Loucy (cell line): Measurements from ENCODE around the gene AHCYL1.

ENCODE experiments used
- CTCF ChIP-seq: fragments of 200-600 bp; sonication (generic); conservative IDR thresholded peaks from 2 replicates; pipeline ENCODE4 v1.5.1; 2014; ENCODE audit warnings: mild to moderate bottlenecking, antibody characterized with exemption, low read length
- EZH2phosphoT487 ChIP-seq: fragments of 200-600 bp; IDR thresholded peaks from 2 replicates; pipeline ENCODE4 v1.6.1; 2018; ENCODE audit warnings: antibody characterized with exemption, mild to moderate bottlenecking, moderate library complexity, borderline replicate concordance

DNA sequence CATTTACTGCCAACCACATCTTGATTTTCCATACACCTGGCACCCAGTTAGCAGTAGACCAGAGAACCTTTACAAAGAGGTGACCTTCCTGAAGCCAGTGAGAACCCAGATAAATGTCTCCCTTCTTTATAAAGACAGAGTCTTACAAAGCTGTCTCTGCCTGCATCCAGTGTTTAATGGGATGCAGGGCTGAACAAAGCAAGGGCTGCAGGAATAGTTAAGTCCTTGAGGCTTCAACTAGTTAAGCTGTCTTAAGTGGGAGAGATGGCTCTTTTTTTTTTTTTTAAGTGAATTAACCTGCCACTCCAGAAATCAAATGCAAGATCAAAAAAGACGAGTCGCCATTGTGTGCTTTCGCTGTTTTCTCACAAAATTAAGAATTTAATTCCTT is 1.5 kb downstream of the AHCYL1 start:
- TF ChIP-seq CTCF = no peak
- TF ChIP-seq EZH2phosphoT487 = no peak
